ENCODE data around the gene MAP2K6. TPM values are rescaled to one million over a fixed set of nuclear protein-coding genes. Genes with fewer than 3 reads are reported as not detected.

MAP2K6 gene
- total and polyA plus RNA-seq, 2 of the 8 experiments (the other 6 are each of a cell fraction or from before 2014, with no cell fraction given) = 11.0 to 44.1 TPM

DNA sequence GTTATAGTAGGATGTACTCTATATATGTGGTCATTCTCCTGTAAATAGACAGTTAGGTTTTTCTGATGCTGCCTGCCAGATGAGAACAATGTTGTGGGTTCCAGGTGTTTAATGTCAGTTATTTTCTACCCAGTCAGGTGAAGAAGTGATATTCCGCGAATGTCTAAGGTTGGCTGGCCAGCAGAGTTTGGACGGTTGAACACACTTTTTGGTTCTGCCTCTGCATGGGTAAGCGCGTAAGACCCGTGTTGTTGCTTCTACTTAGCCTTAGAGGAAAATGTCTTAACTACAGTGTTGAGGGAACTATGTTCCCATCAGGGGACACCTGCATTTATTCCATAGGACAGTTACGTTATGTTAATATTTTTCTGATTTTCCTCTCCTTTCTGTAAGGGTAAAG lies 162.6 kb downstream of the MAP2K6 start:
- no peak overlapping the region for H2BK12ac ChIP-seq (ENCODE audit: low read depth, low read length)
- no peaks in the 10 kb centered on the region for H4K20me1 ChIP-seq (replicated peaks in 1 of 2; ENCODE audit: control insufficient read depth in 1 of 2, insufficient read depth in 2 of 2, low read length in 2 of 2)
- DNase-seq (ENCODE audit: low read depth in 1 of 2, low spot score in 2 of 2) = no peak
- H3K79me2 ChIP-seq (ENCODE audit: control insufficient read depth in 1 of 2, insufficient read depth in 2 of 2, low read length in 2 of 2) = no peaks in the 10 kb centered on the region
- H3K27me3 ChIP-seq (replicated peaks in 1 of 4; ENCODE audit: control insufficient read depth in 3 of 4, extremely low read depth in 1 of 4, insufficient read depth in 3 of 4, low read length in 3 of 4) = no peaks in the 10 kb centered on the region
- ChIA-PET POLR2A (ENCODE audit: partially characterized antibody) (no interaction called here), CTCF (ENCODE audit: partially characterized antibody) (interaction anchor here (1.4 to 2.2 kb wide), 2 partner anchors 8 to 30 kb away, joined by 4 to 6 read pairs; no protein-coding TSS in a partner anchor)
- no peak overlapping the region for H2AK5ac ChIP-seq (ENCODE audit: low read depth, low read length)
- H3K4ac ChIP-seq (replicated peaks; ENCODE audit: insufficient read length, low read depth, low read length) = no peak overlapping the region
- H4K5ac ChIP-seq (ENCODE audit: insufficient read length, low read depth, low read length) = no peak overlapping the region
- H3K23ac ChIP-seq (ENCODE audit: insufficient read length) = no peak overlapping the region
- H2BK5ac ChIP-seq (ENCODE audit: low read depth, low read length) = no peak overlapping the region
- no peak overlapping the region for H3K56ac ChIP-seq (replicated peaks; ENCODE audit: insufficient read length, low read depth, low read length)
- no peaks in the 10 kb centered on the region for H3K9me3 ChIP-seq (ENCODE audit: insufficient read depth in 2 of 2, low read depth in 1 of 2, low read length in 1 of 2)
- no peak overlapping the region for H3K27ac ChIP-seq (ENCODE audit: low read depth, low read length)
- H3K4me3 ChIP-seq (ENCODE audit: extremely low read depth in 1 of 4, insufficient read depth in 2 of 4, low read depth in 3 of 4, low read length in 4 of 4) = no peak overlapping the region
- H3K79me1 ChIP-seq (ENCODE audit: low read depth, low read length) = no peaks in the 10 kb centered on the region
- no peak overlapping the region for H4K8ac ChIP-seq (ENCODE audit: extremely low read depth, insufficient read depth, low read length)
- H2BK120ac ChIP-seq (replicated peaks; ENCODE audit: low read depth, low read length) = no peak overlapping the region
- H3K4me2 ChIP-seq (ENCODE audit: insufficient read depth in 1 of 2, low read depth in 2 of 2, low read length in 2 of 2) = no peak overlapping the region
- H3K36me3 ChIP-seq (ENCODE audit: control insufficient read depth in 2 of 4, insufficient read depth in 4 of 4, low read length in 3 of 4) = no peaks in the 10 kb centered on the region
- H3K18ac ChIP-seq (ENCODE audit: extremely low read depth, low read length) = no peak overlapping the region
- no peak overlapping the region for H2BK20ac ChIP-seq (ENCODE audit: low read length)
- H3K23me2 ChIP-seq (ENCODE audit: low read depth, low read length) = no peaks in the 10 kb centered on the region
- no peak overlapping the region for H2BK15ac ChIP-seq (ENCODE audit: low read length)
- FAIRE-seq = no peak
- H4K91ac ChIP-seq (replicated peaks; ENCODE audit: insufficient read length, low read length) = no peak overlapping the region
- H3K14ac ChIP-seq (ENCODE audit: insufficient read length) = no peak overlapping the region
- H3K9ac ChIP-seq (replicated peaks in 1 of 4; ENCODE audit: extremely low read depth in 1 of 4, low read depth in 3 of 4, low read length in 3 of 4) = no peak overlapping the region
- H2AFZ ChIP-seq (ENCODE audit: low read length) = no peak overlapping the region
- peaks cover 0 to 7% (median 6%) of the 10 kb centered on the region in 4 experiments; a peak in 3 of 7 replicates for H3K4me1 ChIP-seq (replicated peaks in 1 of 4; ENCODE audit: control insufficient read depth in 3 of 4, insufficient read depth in 4 of 4, low read length in 3 of 4)
- WGBS, 2 experiments (ENCODE audit: extremely low coverage in 1 of 2, insufficient coverage in 1 of 2, insufficient read length in 1 of 2, insufficient replicate concordance in 2 of 2, low coverage in 1 of 2, low lambda C conversion rate in 2 of 2, missing lambda C conversion rate in 1 of 2) = 98% methylated on average over 7 of the region's 7 CpGs; no CpG with 5 or more reads in 1 of the 2 experiments
- TF ChIP-seq CEBPB (IDR thresholded peaks at IDR 0.05; ENCODE audit: low read depth, low read length) = no peak
- TF ChIP-seq CHD2 (IDR thresholded peaks at IDR 0.05; ENCODE audit: low read length) = no peak
- no peak for TF ChIP-seq SIRT6 (IDR thresholded peaks at IDR 0.05; ENCODE audit: low read length)
- TF ChIP-seq CREB1 (IDR thresholded peaks at IDR 0.05) = no peak
- TF ChIP-seq RXRA (IDR thresholded peaks at IDR 0.05; ENCODE audit: insufficient read depth, low read depth, low read length) = no peak
- no peak for TF ChIP-seq HDAC2 (IDR thresholded peaks at IDR 0.05; ENCODE audit: borderline replicate concordance in 1 of 2, low read depth in 2 of 2, low read length in 2 of 2)
- no peak for TF ChIP-seq RAD21 (IDR thresholded peaks at IDR 0.05 in 1 of 2, conservative IDR thresholded peaks at IDR 0.05 in 1 of 2; ENCODE audit: low read depth in 2 of 2, low read length in 2 of 2)
- TF ChIP-seq KDM5A (IDR thresholded peaks at IDR 0.05; ENCODE audit: low read length) = no peak
- no peak for TF ChIP-seq PHF8 (conservative IDR thresholded peaks at IDR 0.05; ENCODE audit: low read depth, low read length)
- TF ChIP-seq ZNF274 (IDR thresholded peaks at IDR 0.05; ENCODE audit: borderline replicate concordance, extremely low read depth, low read length) = no peak
- TF ChIP-seq BACH1 (IDR thresholded peaks at IDR 0.05; ENCODE audit: low read length) = no peak
- TF ChIP-seq, protein P1, sequence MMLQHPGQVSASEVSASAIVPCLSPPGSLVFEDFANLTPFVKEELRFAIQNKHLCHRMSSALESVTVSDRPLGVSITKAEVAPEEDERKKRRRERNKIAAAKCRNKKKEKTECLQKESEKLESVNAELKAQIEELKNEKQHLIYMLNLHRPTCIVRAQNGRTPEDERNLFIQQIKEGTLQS (IDR thresholded peaks at IDR 0.05; ENCODE audit: insufficient read depth, low read depth, low read length) = no peak
- TF ChIP-seq TEAD4 (IDR thresholded peaks at IDR 0.05; ENCODE audit: low read depth, low read length) = no peak
- TF ChIP-seq TCF12 (IDR thresholded peaks at IDR 0.05; ENCODE audit: low read depth, low read length) = no peak

Measured in H1 (cell line).